Left kidney (tissue), 8 donors: ENCODE results near the gene SEC11C. TPM values are rescaled to one million over a fixed set of nuclear protein-coding genes. Genes with fewer than 3 reads are reported as not detected.

ENCODE experiments used
- DNase-seq: peaks from one replicate; pipeline ENCODE4 v3.0.0-alpha.2; 2013
- long read RNA-seq, 8 donors: transcript quantifications; one replicate each; lab custom pipeline, GENCODE V29; 2026
- polyA plus RNA-seq: library from polyadenylated mRNA; unstranded; fragments of 120-200 nt; gene quantifications from one replicate; pipeline ENCODE4 v1.2.1, GENCODE V29; 2013; ENCODE audit not compliant: insufficient read length

The SEC11C gene
- polyA plus RNA-seq: 71.2 TPM
- long read RNA-seq, donor 1, transcript SEC11C-204 (6 exons, 1,202 nt): major isoform, 44 of 48 reads
- long read RNA-seq, donor 1, partial matches to known transcripts: 0 of 48 reads
- long read RNA-seq, donor 1, other reads (novel, unspliced or antisense): 0 of 48 reads
- long read RNA-seq, donor 2, transcript SEC11C-202 (4 exons, 2,054 nt): minor isoform, 7 of 49 reads
- long read RNA-seq, donor 2, transcript SEC11C-204 (6 exons, 1,202 nt): major isoform, 34 of 49 reads
- long read RNA-seq, donor 2, partial matches to known transcripts: 0 of 49 reads
- long read RNA-seq, donor 2, other reads (novel, unspliced or antisense): 0 of 49 reads
- long read RNA-seq, donor 3, transcript SEC11C-204 (6 exons, 1,202 nt): major isoform, 23 of 30 reads
- long read RNA-seq, donor 3, partial matches to known transcripts: 0 of 30 reads
- long read RNA-seq, donor 3, other reads (novel, unspliced or antisense): 0 of 30 reads
- long read RNA-seq, donor 4, transcript SEC11C-204 (6 exons, 1,202 nt): major isoform, 7 of 9 reads
- long read RNA-seq, donor 4, partial matches to known transcripts: 0 of 9 reads
- long read RNA-seq, donor 4, other reads (novel, unspliced or antisense): 0 of 9 reads
- long read RNA-seq, donor 5, transcript SEC11C-204 (6 exons, 1,202 nt): major isoform, 53 of 61 reads
- long read RNA-seq, donor 5, partial matches to known transcripts: 0 of 61 reads
- long read RNA-seq, donor 5, other reads (novel, unspliced or antisense): 0 of 61 reads
- long read RNA-seq, donor 6, transcript SEC11C-204 (6 exons, 1,202 nt): major isoform, 41 of 49 reads
- long read RNA-seq, donor 6, partial matches to known transcripts: 0 of 49 reads
- long read RNA-seq, donor 6, other reads (novel, unspliced or antisense): 0 of 49 reads
- long read RNA-seq, donor 7, transcript SEC11C-204 (6 exons, 1,202 nt): major isoform, 53 of 66 reads
- long read RNA-seq, donor 7, transcript SEC11C-203 (3 exons, 1,088 nt): minor isoform, 8 of 66 reads
- long read RNA-seq, donor 7, partial matches to known transcripts: 0 of 66 reads
- long read RNA-seq, donor 7, other reads (novel, unspliced or antisense): 0 of 66 reads
- long read RNA-seq, donor 8, transcript SEC11C-204 (6 exons, 1,202 nt): major isoform, 19 of 22 reads
- long read RNA-seq, donor 8, partial matches to known transcripts: 0 of 22 reads
- long read RNA-seq, donor 8, other reads (novel, unspliced or antisense): 0 of 22 reads

DNA sequence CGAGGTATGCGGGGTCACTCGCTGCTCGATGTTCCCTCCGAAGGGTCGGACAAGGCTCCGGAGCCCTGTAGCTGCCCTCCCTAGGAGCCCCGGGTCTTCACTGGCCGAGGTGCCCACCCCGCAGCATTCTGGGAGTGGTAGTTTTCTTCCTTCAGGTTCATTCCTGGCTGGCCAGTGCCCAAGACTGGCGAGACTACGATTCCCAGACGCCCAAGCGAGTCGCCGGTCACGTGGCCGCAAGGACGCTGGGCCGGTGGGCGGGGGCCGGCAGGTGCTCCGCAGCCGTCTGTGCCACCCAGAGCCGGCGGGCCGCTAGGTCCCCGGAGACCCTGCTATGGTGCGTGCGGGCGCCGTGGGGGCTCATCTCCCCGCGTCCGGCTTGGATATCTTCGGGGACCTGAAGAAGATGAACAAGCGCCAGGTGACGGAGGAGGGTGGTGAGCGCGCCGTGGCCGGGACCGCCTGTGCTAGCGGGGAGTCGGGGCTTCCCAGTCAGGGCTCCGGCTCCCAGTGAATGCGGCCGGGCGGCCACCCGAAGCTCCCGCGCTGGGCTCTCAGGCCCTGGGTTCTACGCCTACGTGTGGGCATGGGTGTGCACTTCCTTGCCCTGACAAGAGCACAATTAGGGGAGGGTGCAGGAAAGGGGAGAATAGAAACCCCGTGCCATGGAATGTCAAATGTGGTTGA lies at the start of gene SEC11C:
SEC11C (plus strand) TSS at position 270 of the 687 bp plus-strand sequence; CDS start at position 335, 65 bp downstream.
- peak; percentile 97 for DNase-seq

DNA sequence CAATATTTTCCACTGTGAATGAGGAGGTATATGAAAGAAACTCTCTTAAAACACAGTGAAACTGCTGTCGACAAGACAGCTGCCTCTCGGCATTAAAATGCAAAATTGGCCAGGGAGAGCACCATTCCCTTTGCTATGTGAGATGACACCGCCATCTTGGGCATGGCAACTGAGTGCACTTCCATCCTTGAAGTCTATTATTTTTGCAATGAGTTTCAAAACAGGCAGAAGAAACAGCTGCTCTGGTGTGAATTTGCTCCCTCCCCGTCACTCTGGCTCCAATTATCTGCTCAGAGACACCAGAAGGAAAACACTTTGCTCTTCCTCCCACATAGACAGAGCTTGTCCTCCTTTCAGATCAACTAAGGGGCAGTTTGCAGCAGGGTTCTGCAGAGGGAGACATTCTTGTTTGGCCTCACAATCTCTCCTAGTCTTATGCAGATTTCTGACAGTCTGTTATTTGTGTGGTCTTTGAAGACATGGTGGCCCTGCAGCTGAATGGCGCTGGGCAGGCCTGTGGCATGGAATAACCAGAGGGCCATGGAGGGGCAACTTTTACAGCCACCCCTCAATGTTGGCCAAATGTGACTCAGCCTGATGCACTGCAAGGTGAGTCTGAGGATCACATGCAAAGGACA lies 48.6 kb upstream of the SEC11C start:
- no peak for DNase-seq

- DNase-seq: no peak
Observed at GRCh38 chr18:59093668-59094067, 46.0 kb upstream of the SEC11C start.

GRCh38 chr18:59094569-59094968 lies 45.1 kb upstream of the SEC11C start:
- DNase-seq: no peak

- no peak for DNase-seq
Observed at GRCh38 chr18:59096098-59096789, 43.4 kb upstream of the SEC11C start.

GRCh38 chr18:59101830-59102414 lies 37.8 kb upstream of the SEC11C start:
- DNase-seq: no peak

DNA sequence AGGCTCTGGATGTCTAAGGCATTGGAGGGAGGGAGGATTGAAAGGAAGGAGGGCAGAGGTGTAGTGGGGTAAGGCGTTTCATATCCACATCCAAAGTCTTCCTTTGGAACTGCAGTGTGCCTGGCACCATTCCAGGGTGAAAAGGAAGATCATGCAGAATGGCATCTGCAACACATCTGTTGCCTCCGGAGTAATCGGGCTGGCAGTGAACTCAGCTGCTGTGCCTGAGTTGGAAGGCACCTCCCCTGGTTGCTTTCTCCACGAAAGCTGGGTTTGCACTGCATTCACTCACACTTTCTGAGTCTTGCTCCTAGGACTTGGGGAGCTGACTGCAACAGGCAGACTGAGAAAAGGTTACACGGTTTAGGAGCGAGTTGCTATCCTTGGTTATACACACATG lies 30.3 kb upstream of the SEC11C start:
- no peak for DNase-seq

DNA sequence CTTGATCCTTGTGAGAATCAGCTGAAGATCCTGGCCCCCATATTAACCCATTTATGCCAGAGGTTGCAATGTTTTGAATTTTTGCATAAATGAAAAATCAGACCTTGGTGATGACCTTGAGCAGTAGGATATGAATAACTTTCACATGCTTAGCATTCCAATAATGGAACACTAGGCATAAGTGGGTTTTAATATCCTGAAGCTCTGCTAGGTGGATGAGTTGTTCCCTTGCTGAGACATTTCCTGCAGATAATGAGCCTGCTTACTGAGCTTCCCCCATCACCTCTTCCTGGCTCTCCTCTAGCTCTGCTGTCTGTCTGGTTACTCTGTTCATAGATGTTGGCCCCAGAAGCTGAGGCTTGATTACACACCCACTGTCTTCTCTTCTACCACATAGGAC lies 25.5 kb upstream of the SEC11C start:
- no peak for DNase-seq

DNA sequence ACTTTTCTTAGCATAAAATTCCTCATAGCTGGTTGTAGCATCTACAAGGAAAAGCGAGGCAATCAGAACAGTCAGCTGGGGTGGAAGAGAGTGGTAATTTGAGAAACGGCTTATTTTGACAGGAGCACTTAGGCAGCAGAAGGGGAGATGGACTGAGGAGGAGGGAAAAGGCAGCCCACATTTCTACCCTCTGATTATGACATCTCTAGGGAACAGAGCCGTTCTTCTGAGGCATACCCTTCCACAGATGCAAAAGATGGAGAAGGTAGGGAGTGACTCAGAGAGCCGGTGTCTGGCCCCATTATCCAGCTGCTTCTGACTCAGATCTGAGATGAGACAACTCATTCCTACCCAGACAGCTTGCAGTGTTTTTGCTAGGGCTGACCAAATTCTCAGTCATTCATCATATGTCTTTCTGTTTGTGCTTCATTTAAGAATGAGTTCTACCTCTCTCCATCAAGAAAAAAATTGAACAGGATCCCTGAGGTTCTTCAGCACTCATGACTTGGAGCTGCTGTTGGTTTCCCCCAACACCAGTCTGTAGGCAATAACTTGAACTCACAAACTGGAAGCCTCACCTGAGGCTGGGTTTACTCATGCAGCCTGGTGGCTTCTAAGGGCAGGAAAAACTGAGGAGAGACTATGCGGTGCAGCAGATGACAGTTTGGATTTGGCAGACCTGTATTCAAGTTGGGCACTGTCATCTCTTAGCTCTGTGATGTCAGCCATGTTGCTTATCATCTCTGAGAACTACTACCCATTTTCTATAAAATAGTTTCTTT lies 15.9 kb upstream of the SEC11C start:
- no peak for DNase-seq

- DNase-seq: no peak
Observed at GRCh38 chr18:59124370-59124704, 15.3 kb upstream of the SEC11C start.

DNA sequence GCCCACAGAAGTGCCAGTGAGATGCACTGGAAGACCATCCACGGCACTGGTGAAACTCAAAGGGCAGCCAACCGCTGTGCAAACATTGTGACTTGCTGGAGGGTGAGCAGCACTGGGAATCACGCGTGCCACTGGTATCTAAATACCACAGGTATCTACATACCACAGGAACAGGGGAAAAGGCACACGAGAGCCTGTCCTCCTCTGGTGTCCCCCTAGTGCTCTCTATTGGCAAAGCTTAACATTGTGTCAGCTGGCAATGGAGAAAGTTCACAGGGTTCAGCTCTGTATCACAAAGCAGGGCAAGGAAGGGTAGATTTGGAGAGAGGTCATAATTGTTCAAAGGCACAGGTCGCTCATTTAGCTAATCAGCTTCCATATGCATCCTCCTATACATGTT lies 12.6 kb upstream of the SEC11C start:
- DNase-seq: no peak

GRCh38 chr18:59129951-59130703 lies 9.6 kb upstream of the SEC11C start:
- no peak for DNase-seq

- DNase-seq: no peak
Observed at GRCh38 chr18:59132810-59133465, 6.7 kb upstream of the SEC11C start.

DNA sequence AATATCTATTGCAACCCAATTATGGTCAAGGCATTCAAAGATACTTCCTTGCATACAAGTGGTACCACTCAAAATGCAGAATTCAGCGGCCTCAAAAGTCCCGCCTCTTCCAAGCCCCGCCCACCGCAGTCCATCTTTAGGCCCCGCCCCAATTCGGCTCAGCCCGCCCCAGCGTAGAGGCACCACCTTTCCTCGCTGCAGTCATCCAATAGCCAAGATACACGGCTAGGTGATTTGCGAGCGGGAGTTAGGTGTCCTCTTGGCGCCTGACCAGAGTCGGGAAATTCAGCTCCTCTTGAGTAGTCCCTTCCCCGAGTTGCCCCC lies 431 bp upstream of the SEC11C start:
- peak; percentile 82 for DNase-seq

GRCh38 chr18:59140302-59140885 lies 710 bp downstream of the SEC11C start:
- peak; percentile 26 for DNase-seq

GRCh38 chr18:59141294-59142068 lies 1.8 kb downstream of the SEC11C start:
- no peak for DNase-seq

DNA sequence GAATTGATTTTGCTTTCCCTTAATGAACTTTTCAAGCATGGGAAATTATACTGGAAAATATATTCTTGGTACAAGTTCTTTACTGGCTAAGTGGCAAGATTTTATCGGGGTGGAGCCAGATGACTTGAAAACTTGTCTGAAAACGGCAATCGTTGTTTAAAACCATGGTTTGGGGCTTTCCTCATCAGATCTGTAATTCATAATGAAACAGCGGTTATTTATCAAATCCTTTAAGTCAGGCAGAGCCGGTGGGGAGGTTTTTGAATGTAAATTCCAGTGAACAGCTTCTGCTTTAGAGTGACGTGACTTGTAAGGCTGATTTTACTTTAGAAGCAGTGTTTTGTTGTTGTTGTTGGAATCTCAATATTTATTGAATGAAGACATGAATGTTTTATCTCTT lies 2.6 kb downstream of the SEC11C start:
- no peak for DNase-seq
